Upper lobe of right lung (tissue), 1 donor: ENCODE results near the gene DYNLT1. TPM values are rescaled to one million over a fixed set of nuclear protein-coding genes. Genes with fewer than 3 reads are reported as not detected.
"Not testable (repeated sequence)": the region's sequence is repeated elsewhere in the genome, so short reads cannot be mapped to it uniquely, and the experiment has no call there.

Experiments
- ATAC-seq: fragments of 200-7000 bp; cut with Tn5 transposase; one replicate; pipeline ENCODE4 v1.9.1; 2020; ENCODE audit warnings: mild to moderate bottlenecking, moderate library complexity
- DNase-seq: peaks from one replicate; pipeline ENCODE4 v3.0.0-alpha.2; 2020
- H3K27ac ChIP-seq: fragments of 200-600 bp; one replicate; pipeline ENCODE4 v1.8.0; 2022
- H3K27me3 ChIP-seq: fragments of 200-600 bp; one replicate; pipeline ENCODE4 v1.8.0; 2022; ENCODE audit warnings: mild to moderate bottlenecking
- H3K36me3 ChIP-seq: fragments of 200-600 bp; one replicate; pipeline ENCODE4 v1.8.0; 2022
- H3K4me1 ChIP-seq: fragments of 200-600 bp; one replicate; pipeline ENCODE4 v1.8.0; 2022
- H3K4me3 ChIP-seq: fragments of 200-600 bp; one replicate; pipeline ENCODE4 v1.8.0; 2022; ENCODE audit warnings: mild to moderate bottlenecking
- H3K9me3 ChIP-seq: fragments of 200-600 bp; one replicate; pipeline ENCODE4 v1.8.0; 2022
- intact Hi-C: fragments of 100-400 bp; cut with DNase I; formaldehyde crosslinking; loops from one replicate; pipeline ENCODE4 v1.11.0; 2022
- total RNA-seq: library from RNA; stranded (reverse); fragmentation: NEBNext Ultra II Directional; extraction: Animal tissue kit (Norgen Biotek cat#: 25700); gene quantifications from one replicate; pipeline ENCODE4 v1.2.1, GENCODE V29; 2021
- TF ChIP-seq, protein P1 (sequence below): fragments of 200-600 bp; IDR thresholded peaks from one replicate; pipeline ENCODE4 v1.8.0; 2022; ENCODE audit warnings: antibody characterized with exemption
- donor health status: DM: no; HTN: yes; CAD: no; lungs with severe emphysema.

Gene DYNLT1
- total RNA-seq, 1 donor from 2014 or later, result 104 TPM

DNA sequence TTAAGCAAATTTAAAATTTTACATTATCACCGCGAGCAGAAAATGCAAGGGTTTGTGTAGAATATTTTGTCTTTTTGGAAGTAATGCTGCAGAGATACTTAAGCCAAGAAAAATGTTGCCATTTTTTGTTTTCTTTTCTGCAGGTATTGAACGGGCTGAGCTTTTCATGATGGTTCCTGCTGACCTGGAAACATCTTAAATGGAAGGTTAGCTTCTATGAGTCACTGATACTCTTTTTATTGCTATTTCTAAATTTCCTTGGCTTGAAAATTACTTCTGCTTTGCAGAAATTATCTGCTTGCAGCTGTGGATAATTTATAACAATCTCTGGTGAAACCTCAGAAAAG lies 18.0 kb upstream of the DYNLT1 start:
- TF ChIP-seq, protein P1, sequence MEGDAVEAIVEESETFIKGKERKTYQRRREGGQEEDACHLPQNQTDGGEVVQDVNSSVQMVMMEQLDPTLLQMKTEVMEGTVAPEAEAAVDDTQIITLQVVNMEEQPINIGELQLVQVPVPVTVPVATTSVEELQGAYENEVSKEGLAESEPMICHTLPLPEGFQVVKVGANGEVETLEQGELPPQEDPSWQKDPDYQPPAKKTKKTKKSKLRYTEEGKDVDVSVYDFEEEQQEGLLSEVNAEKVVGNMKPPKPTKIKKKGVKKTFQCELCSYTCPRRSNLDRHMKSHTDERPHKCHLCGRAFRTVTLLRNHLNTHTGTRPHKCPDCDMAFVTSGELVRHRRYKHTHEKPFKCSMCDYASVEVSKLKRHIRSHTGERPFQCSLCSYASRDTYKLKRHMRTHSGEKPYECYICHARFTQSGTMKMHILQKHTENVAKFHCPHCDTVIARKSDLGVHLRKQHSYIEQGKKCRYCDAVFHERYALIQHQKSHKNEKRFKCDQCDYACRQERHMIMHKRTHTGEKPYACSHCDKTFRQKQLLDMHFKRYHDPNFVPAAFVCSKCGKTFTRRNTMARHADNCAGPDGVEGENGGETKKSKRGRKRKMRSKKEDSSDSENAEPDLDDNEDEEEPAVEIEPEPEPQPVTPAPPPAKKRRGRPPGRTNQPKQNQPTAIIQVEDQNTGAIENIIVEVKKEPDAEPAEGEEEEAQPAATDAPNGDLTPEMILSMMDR, result no peak
- intact Hi-C loops, result no loop called here
- ATAC-seq (no peak), DNase-seq (no peak)
- Histone ChIP-seq H3K9me3 (no peaks in the 10 kb centered on the region), H3K27me3 (no peaks in the 10 kb centered on the region), H3K36me3 (no peaks in the 10 kb centered on the region), H3K27ac (peak overlapping the region; percentile 76), H3K4me1 (peaks cover 36% of the 10 kb centered on the region), H3K4me3 (peak overlapping the region; percentile 29)

DNA sequence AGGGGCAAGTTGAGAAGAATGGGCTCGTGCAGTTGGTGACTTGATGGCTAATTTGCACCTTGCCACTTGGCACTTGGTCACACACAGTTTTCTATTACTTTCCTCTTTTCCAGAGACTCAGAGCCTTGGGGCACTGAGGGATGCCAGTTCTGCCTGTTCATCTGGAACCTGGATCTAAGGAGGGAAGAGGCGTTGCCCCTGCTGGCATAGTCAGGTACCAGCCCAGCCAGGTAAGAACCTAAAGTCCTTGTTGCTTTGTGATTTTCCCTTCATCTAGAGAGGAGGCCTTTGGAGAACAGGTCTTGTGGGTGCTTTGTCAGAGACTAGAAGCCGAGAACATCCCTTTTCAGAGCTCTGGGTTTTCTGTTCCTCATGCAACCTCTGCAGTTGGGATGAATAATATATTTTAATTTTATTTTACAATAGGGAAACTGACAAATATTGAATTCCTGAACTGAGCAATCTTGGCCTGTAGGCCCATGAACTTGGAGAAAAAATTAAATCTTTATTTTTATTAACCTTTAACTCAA lies 16.7 kb upstream of the DYNLT1 start:
- ATAC-seq, result no peak
- H3K4me1 ChIP-seq, result peaks cover 33% of the 10 kb centered on the region
- H3K36me3 ChIP-seq, result no peaks in the 10 kb centered on the region
- TF ChIP-seq, protein P1, result no peak
- no peaks in the 10 kb centered on the region for H3K27me3 ChIP-seq
- no peak overlapping the region for H3K4me3 ChIP-seq
- intact Hi-C loops, result no loop called here
- no peak for DNase-seq
- H3K27ac ChIP-seq, result no peak overlapping the region
- no peaks in the 10 kb centered on the region for H3K9me3 ChIP-seq

DNA sequence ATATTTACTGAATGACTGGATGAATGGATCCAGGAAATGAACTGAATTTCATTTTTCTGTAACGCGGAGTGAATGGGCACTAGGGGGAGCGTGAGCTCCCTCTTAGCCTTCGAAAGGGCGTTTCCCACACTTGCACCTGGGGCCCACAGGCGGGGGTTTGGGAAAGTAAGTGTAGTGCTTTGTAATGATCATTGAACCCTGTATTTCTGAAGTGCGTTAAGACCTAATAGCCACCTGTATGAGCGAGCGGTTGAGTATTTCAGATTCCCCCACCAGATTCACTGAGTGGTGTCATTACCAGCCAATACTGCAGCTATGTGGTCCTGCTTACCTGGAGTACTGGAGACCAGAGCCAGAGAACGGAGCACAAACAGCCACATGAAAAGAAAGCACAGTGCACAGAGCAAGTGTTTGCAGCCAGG lies 15.8 kb upstream of the DYNLT1 start:
- Histone ChIP-seq H3K27ac (no peak overlapping the region), H3K36me3 (no peaks in the 10 kb centered on the region), H3K4me3 (no peak overlapping the region), H3K9me3 (no peaks in the 10 kb centered on the region), H3K4me1 (peaks cover 42% of the 10 kb centered on the region), H3K27me3 (no peaks in the 10 kb centered on the region)
- DNase-seq, result no peak
- intact Hi-C loops, result no loop called here
- peak; percentile 73 for ATAC-seq
- TF ChIP-seq, protein P1, result peak; percentile 60

DNA sequence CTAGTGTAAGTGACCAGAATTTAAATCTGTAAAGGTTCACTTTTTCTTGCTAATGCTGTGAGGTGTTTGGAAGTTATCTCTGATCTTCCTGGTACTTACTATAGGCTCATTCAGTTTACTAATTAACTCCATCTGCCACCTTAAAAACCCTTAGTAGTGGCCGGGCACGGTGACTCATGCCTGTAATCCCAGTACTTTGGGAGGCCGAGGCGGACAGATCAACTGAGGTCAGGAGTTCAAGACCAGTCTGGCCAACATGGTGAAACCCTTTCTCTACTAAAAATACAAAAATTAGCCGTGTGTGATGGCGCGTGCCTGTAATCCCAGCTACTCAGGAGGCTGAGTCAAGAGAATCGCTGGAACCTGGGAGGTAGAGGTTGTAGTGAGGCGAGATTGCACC lies 12.4 kb upstream of the DYNLT1 start:
- H3K4me1 ChIP-seq, result peaks cover 44% of the 10 kb centered on the region
- DNase-seq, result peak; percentile 66
- intact Hi-C loops, H3K27me3 ChIP-seq, H3K27ac ChIP-seq, H3K36me3 ChIP-seq, H3K4me3 ChIP-seq, H3K9me3 ChIP-seq, ATAC-seq: not testable (repeated sequence)

DNA sequence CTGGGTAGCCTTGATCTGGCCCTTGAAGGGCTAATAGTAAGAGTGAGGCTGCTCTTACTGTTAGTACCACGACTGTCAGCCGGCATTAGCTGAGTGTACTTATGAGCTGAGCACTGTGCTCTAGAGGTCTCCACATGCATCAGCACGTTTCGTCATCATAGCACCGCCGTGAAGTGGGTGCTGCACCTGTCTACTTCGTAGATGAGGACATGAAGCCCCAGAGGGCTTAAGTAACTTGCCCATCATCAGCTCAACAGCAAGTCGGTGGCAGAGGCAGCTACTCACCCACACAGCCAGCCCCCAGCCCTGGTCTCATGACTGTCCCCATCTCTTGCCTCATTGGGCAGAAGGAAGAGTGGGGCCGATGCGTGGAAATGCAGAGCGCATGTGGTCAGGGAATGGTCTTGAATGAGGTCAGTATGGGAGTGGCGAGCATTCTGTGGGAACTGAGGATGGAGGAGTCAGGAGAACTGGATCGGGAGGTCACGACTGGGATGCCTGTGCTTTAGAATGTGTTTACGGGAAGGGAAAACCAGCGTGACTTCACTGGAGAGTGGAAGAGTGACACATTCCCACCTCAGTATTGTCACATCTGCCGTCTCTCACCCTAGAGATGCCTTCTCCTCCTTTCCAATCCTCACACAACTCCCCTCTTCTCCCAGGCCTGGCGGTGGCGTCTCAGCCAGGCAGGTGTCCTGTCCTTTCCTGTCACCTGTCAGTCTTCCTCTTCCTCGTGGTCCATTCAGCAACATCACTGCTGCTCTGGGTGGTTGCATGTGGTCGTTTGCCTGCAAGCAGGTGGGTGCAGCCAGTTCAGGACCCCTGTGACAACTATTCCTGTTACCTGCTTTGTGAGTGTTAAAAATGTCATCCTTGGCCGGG lies 11.3 kb upstream of the DYNLT1 start:
- Histone ChIP-seq H3K4me3 (no peak overlapping the region), H3K36me3 (no peaks in the 10 kb centered on the region), H3K27ac (peak overlapping the region; percentile 61), H3K27me3 (no peaks in the 10 kb centered on the region), H3K9me3 (no peaks in the 10 kb centered on the region), H3K4me1 (peaks cover 44% of the 10 kb centered on the region)
- DNase-seq, result peak; percentile 78
- ATAC-seq, result peak; percentile 71
- TF ChIP-seq, protein P1, result no peak
- intact Hi-C loops, result no loop called here

DNA sequence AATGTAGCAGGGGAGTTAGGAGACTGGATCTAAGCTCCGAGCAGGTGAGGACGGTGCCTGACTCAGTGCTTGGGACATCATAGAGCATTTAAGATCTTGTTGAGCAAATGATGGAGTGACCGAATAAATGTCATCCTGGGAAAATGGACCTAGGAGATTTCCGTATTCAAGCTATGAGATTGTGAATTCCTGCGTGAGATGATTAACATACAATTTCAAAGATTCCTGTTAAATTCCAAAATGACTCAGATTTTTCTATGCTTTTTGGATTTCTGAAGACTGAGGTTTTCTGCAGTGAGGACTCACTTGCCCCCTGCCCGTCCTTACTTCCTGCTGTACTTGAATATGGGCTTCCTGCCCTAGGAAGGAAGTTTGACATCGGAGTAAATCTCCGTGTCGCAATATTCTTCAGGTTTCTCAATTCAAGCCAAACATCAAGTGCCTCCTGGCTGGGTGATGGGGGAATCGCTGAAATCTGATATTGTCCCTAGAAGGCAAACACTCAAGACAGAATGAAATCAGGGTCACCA lies 10.5 kb upstream of the DYNLT1 start:
- H3K4me1 ChIP-seq, result peaks cover 37% of the 10 kb centered on the region
- no peak overlapping the region for H3K4me3 ChIP-seq
- no peaks in the 10 kb centered on the region for H3K9me3 ChIP-seq
- H3K27ac ChIP-seq, result peak overlapping the region; percentile 61
- no peaks in the 10 kb centered on the region for H3K27me3 ChIP-seq
- intact Hi-C loops, result no loop called here
- TF ChIP-seq, protein P1, result peak; percentile 8
- H3K36me3 ChIP-seq, result no peaks in the 10 kb centered on the region
- DNase-seq (peak; percentile 29), ATAC-seq (peak; percentile 55)
